SJSA1 (cell line): Measurements from ENCODE around the gene UBXN2A. TPM values are rescaled to one million over a fixed set of nuclear protein-coding genes. Genes with fewer than 3 reads are reported as not detected.

Source experiments
- DNase-seq, 2 experiments: peaks; one replicate each; pipeline ENCODE4 v3.0.0-alpha.2; 2015 to 2020; ENCODE audit warnings: low spot score in 2 of 2, low read depth in 1 of 2
- H3K27ac ChIP-seq: fragments of 250-450 bp; sonication (Bioruptor Pico); 2 replicates; pipeline ENCODE4 v1.5.1; 2020; ENCODE audit warnings: mild to moderate bottlenecking, moderate library complexity
- H3K27me3 ChIP-seq: fragments of 250-450 bp; sonication (Bioruptor Pico); replicated peaks from 2 replicates; pipeline ENCODE4 v1.5.1; 2020; ENCODE audit warnings: mild to moderate bottlenecking, moderate library complexity
- H3K36me3 ChIP-seq: fragments of 250-450 bp; sonication (Bioruptor Pico); 2 replicates; pipeline ENCODE4 v1.5.1; 2020; ENCODE audit warnings: mild to moderate bottlenecking
- H3K4me1 ChIP-seq: fragments of 250-450 bp; sonication (Bioruptor Pico); replicated peaks from 2 replicates; pipeline ENCODE4 v1.6.1; 2021; ENCODE audit warnings: mild to moderate bottlenecking
- H3K4me3 ChIP-seq: fragments of 250-450 bp; sonication (Bioruptor Pico); 2 replicates; pipeline ENCODE4 v1.5.1; 2020; ENCODE audit warnings: mild to moderate bottlenecking
- H3K9me3 ChIP-seq: fragments of 250-450 bp; sonication (Bioruptor Pico); replicated peaks from 2 replicates; pipeline ENCODE4 v1.5.1; 2020; ENCODE audit warnings: mild to moderate bottlenecking
- total RNA-seq: library from RNA; depleted of rRNA; stranded (reverse); fragments of >200 nt; shearing (Covaris generic); gene quantifications from 2 replicates; pipeline ENCODE4 v1.2.3, GENCODE V29; 2014; rRNA removed

Gene UBXN2A, protein sequence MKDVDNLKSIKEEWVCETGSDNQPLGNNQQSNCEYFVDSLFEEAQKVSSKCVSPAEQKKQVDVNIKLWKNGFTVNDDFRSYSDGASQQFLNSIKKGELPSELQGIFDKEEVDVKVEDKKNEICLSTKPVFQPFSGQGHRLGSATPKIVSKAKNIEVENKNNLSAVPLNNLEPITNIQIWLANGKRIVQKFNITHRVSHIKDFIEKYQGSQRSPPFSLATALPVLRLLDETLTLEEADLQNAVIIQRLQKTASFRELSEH
- 21.0 and 34.3 TPM in 2 replicates for total RNA-seq

DNA sequence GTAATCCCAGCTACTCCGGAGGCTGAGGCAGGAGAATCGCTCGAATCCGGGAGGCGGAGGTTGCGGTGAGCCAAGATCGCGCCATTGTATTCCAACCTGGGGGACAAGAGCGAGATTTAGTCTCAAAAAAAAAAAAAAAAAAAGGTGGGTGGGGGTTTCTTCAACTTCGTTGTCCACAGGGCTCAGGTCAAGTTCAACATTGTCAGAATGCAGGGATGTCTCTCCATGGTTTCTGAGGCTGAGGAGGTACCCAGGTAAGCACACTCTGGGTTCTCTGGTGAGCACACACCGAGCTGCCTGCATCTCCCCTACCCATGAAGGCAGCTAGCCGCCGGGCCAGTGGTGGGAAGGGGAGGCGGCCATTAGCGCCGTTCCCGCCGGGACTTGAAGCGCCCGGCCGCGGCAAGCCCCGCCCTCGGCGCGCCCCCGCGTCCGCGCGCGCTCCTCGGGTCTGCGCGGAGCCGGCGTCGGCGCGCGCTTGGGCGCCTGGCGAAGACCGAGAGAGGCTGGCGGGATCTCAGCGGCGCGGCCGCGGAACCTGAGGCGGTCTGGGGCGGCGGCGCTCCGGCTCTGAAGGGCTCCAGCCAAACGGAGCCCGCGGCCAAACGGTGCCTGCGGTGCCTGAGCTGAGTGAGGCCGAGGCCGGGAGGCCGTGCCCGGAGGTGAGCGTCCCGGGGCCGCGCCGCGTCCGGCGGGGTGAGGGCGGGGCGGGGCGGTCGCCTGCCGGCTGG lies at the start of gene UBXN2A:
Gene UBXN2A, plus strand, starts transcription at position 477 of the 731 bp plus-strand sequence. CDS start 17,852 bp downstream, outside the sequence.
- H3K27ac ChIP-seq: peak within 1 kb of the TSS; percentile 91
- peak; percentile 73 to 87 for DNase-seq
- peaks cover 11% of the 10 kb centered on the region for H3K36me3 ChIP-seq
- H3K27me3 ChIP-seq: no peaks in the 10 kb centered on the region
- H3K9me3 ChIP-seq: peaks cover 6% of the 10 kb centered on the region; the same call in 1 of the 2 replicates
- H3K4me3 ChIP-seq: peak within 1 kb of the TSS; percentile 100
- H3K4me1 ChIP-seq: peaks cover 22% of the 10 kb centered on the region

DNA sequence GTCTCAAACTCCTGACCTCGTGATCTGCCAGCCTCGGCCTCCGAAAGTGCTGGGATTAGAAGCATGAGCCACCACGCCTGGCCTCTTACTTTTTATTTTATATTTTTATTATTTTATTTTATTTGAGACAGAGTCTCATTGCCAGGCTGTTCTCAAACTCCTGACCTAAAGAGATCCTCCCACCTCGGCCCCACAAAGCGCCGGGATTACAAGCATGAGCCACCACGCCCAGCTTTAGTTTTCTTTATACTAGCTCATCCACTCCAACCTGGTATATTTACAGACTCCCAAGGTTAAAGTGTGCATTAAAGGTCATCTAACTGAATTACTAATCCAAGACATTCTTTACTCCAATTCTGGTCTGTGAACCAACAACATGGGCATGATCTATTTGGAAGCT lies 40.1 kb upstream of the UBXN2A start:
- no peak for DNase-seq
- H3K36me3 ChIP-seq: no peaks in the 10 kb centered on the region
- H3K4me3 ChIP-seq: no peak overlapping the region
- H3K27ac ChIP-seq: no peak overlapping the region
- H3K27me3 ChIP-seq: no peaks in the 10 kb centered on the region
- H3K9me3 ChIP-seq: no peaks in the 10 kb centered on the region
- H3K4me1 ChIP-seq: peaks cover 19% of the 10 kb centered on the region

DNA sequence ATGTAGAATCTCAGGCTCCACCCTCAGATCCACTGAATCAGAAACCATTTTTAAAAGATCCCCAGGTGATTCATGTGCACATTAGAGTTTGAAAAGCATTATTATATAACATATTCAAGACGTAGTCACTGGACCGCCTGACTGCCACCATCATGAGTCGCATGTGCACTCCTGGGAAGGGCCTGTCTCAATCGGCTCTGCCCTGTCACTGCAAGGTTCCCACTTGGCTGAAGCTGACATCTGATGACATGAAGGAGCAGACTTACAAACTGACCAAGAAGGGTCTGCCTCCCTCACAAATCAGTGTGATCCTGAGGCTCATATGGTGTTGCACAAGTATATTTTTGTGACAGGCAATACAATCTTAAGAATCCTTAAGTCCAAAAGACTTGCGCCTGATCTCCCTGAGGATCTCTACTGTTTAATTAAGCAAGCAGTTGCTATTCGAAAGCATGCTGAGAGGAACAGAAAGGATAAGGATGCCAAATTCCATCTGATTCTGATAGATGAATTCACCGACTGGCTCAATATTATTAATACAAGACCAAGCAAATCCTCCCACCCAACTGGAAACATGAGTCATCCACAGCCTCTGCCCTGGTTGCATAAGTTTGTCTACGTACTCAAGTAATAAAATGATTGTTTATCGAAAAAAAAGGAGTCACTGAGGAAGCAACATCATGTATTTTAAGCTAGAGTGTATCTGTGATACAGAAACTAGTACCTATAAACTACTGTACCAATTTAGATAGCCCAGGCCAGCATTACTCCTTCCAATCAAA lies 39.5 kb upstream of the UBXN2A start:
- no peak overlapping the region for H3K4me3 ChIP-seq
- no peak overlapping the region for H3K27ac ChIP-seq
- peak in 1 of 2 experiments; percentile 30 for DNase-seq
- H3K36me3 ChIP-seq: no peaks in the 10 kb centered on the region
- H3K27me3 ChIP-seq: no peaks in the 10 kb centered on the region
- no peaks in the 10 kb centered on the region for H3K9me3 ChIP-seq
- peaks cover 25% of the 10 kb centered on the region for H3K4me1 ChIP-seq

DNA sequence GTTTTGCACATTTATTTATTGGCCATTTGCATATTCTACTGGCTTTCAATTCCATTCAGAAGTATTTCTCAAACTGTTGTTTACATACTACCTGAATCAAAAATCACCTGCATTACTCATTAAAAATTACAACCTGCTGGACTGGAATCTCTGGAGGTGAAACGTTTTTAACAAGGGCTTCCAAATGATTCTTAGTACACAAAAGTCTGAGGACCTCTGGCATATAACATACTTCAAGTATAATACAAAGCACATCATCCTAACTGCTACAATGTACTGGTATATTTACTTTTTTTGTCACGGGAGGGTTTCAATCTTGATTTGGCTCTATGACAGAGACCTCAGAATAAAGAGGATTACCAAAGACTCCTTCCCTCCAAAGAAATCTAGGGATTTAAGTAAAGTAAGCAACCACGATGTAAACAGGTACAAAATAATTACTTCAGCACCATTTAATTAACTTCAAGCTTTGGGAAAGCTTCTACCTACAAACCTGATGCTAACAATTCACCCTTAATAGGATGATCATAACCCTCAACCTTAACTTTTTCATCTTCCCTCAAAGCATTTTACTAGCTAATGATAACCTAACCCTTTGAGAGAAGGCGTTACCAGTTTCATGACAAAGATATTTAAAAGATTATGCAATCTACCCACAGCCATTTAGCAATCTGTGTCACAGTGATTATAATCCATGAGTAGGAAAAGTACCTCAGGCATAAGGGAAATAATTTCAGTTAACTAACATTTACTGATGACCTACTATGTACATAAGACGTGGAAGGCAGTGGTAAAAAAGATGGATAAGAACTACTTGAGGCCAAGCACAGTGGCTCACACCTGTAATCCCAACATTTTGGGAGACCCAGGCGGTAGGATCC lies 38.1 kb upstream of the UBXN2A start:
- Histone ChIP-seq H3K27me3 (no peaks in the 10 kb centered on the region), H3K27ac (no peak overlapping the region), H3K4me3 (no peak overlapping the region), H3K36me3 (no peaks in the 10 kb centered on the region), H3K9me3 (no peaks in the 10 kb centered on the region), H3K4me1 (peaks cover 25% of the 10 kb centered on the region)
- no peak for DNase-seq

DNA sequence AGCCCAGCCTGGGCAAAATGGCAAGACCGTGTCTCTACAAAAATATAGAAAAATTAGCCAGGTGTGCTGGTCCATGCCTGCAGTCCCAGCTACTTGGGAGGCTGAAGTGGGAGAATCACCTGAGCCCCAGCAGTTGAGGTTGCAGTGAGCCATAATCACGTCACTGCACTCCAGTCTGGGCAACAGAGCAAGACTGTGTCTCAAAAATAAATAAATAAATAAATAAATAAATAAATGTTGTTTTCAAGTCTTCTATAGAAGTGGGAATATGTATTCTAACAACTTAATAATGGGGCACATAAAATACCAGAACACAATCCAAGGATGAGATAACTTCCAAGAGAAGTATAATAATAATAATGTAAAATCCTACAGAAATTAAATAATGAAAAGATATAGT lies 37.2 kb upstream of the UBXN2A start:
- no peaks in the 10 kb centered on the region for H3K36me3 ChIP-seq
- peaks cover 25% of the 10 kb centered on the region for H3K4me1 ChIP-seq
- no peaks in the 10 kb centered on the region for H3K27me3 ChIP-seq
- no peak overlapping the region for H3K4me3 ChIP-seq
- no peak for DNase-seq
- H3K9me3 ChIP-seq: no peaks in the 10 kb centered on the region
- no peak overlapping the region for H3K27ac ChIP-seq

DNA sequence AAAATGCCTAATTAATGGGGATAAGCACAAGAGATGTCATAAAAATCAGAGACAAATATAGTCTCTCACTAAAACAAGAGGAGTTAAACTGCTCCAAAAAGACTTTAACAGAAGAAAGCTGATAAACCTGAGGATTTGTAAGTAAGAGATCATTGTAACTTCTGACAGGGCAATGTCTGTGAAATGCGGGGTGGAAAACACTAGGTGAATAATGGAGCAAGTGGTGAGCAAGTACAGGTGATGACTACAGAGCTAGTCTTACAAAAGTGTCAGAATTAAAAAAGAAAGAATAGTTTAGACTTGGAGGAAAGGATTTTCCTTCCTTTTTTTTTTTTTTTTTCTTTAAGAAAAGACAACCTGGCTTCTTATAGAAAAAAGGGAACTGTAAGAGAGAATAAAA lies 36.0 kb upstream of the UBXN2A start:
- H3K27me3 ChIP-seq: no peaks in the 10 kb centered on the region
- peak overlapping the region; percentile 69 for H3K27ac ChIP-seq
- H3K4me1 ChIP-seq: peaks cover 25% of the 10 kb centered on the region
- H3K4me3 ChIP-seq: no peak overlapping the region
- no peaks in the 10 kb centered on the region for H3K9me3 ChIP-seq
- no peaks in the 10 kb centered on the region for H3K36me3 ChIP-seq
- DNase-seq: no peak

DNA sequence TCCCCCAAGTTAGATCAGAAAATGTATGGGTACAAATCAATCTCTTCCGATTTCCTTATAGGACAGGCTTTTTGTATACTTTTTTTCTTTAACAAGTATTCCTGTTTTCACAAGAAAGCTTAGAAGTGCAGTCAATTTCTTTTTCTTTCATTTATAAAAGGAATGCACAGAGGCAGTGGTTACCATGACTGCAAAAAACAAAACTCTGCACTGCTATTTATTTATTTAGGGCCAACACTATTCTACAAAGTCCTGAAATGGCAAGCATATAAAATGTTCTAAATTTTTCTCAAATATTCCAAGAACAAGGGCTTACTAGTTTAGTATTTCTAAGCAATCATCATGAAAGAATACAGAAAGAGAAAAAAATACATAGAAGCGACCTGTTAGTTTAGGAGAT lies 35.6 kb upstream of the UBXN2A start:
- Histone ChIP-seq H3K9me3 (no peaks in the 10 kb centered on the region), H3K36me3 (no peaks in the 10 kb centered on the region), H3K4me3 (no peak overlapping the region), H3K27me3 (no peaks in the 10 kb centered on the region), H3K4me1 (peaks cover 25% of the 10 kb centered on the region), H3K27ac (peak overlapping the region; percentile 69)
- peak in 1 of 2 experiments; percentile 68 for DNase-seq

DNA sequence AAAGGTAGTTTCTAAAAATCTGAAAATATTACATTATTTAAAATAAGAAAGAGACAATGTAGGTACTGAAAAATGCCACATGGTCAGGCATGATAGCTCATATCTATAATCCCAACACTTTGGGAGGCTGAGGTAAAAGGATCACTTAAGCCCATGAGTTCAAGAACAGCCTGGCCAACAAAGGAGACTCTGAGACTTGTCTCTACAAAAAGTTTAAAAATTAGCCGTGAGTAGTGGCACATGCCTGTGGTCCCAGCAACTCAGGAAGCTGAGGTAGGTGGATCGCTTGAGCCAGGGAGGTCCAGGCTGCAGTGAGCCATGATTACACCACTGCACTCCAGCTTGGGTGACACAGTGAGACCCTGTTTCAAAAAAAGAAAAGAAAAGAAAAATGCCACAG lies 35.1 kb upstream of the UBXN2A start:
- H3K4me1 ChIP-seq: peaks cover 25% of the 10 kb centered on the region
- DNase-seq: peak; percentile 53 to 63
- H3K27ac ChIP-seq: peak overlapping the region; percentile 69
- no peaks in the 10 kb centered on the region for H3K9me3 ChIP-seq
- H3K36me3 ChIP-seq: no peaks in the 10 kb centered on the region
- no peaks in the 10 kb centered on the region for H3K27me3 ChIP-seq
- no peak overlapping the region for H3K4me3 ChIP-seq

DNA sequence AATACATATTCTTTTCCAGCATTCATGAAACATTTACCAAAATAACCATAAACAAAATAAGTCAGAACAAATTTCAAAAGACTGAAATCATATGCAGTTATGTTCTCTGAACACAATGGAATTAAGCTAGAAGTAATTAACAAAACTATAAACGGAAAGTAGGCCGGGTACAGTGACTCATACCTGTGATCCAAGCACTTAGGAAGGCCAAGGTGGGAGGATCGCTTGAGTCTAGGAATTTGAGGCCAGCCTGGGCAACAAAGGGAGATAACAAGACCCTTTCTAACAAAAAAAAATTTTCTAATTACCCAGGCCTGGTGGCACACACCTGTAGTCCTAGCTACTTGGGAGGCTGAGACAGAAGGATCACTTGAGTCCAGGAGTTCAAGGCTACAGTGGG lies 28.2 kb upstream of the UBXN2A start:
- no peak for DNase-seq
- Histone ChIP-seq H3K4me3 (no peak overlapping the region), H3K9me3 (no peaks in the 10 kb centered on the region), H3K27ac (no peak overlapping the region), H3K4me1 (no peaks in the 10 kb centered on the region), H3K27me3 (no peaks in the 10 kb centered on the region), H3K36me3 (no peaks in the 10 kb centered on the region)

DNA sequence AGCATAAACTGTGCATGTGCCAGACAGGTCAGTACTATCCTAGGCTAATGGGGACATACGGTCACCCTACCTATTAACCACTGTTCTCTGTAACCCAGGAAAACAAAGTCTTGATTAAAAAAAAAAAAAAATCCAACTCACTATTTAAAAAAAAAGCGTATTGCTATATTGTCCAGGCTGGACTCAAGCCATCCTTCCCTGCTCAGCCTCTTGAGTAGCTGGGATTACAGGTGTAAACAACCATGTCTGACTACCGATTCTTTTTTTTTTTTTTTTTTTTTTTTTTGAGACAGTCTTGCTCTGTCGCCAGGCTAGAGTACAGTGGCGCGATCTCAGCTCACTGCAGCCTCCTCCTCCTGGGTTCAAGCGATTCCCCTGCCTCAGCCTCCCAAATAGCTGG lies 24.9 kb upstream of the UBXN2A start:
- no peaks in the 10 kb centered on the region for H3K27me3 ChIP-seq
- no peak for DNase-seq
- no peaks in the 10 kb centered on the region for H3K4me1 ChIP-seq
- no peaks in the 10 kb centered on the region for H3K9me3 ChIP-seq
- H3K36me3 ChIP-seq: no peaks in the 10 kb centered on the region
- no peak overlapping the region for H3K27ac ChIP-seq
- no peak overlapping the region for H3K4me3 ChIP-seq

DNA sequence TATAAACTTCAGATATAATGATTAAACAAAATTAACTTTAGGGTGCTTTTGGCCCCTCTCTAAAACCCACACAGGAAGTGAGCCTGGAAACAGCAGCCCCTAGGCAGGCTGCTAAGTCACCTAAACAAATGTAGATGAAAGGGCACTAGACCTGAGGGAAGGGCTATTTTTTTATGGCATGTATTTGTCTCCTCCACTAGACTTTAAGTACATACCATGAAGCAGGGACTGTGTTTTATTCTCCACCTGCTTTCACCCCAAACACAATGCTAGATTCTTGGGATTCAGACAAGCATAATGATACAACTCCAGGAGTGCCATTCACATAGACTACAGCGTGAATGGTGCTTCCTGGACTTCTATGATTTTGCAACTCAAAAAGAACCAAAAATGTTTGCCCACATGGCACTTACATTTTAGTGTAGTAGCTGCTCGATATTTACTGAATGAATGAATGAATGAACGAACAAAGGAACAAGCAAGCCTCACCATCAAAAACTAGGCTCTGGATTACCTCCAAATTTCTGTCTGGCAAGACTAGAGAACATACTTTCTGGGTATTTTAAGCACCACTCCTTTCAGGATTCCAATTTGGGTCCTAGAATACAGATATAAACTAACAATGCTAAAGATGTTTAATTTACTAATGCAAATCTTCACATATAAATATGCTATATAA lies 23.4 kb upstream of the UBXN2A start:
- H3K27ac ChIP-seq: no peak overlapping the region
- no peak overlapping the region for H3K4me3 ChIP-seq
- no peaks in the 10 kb centered on the region for H3K9me3 ChIP-seq
- DNase-seq: no peak
- H3K36me3 ChIP-seq: no peaks in the 10 kb centered on the region
- H3K27me3 ChIP-seq: no peaks in the 10 kb centered on the region
- H3K4me1 ChIP-seq: no peaks in the 10 kb centered on the region

DNA sequence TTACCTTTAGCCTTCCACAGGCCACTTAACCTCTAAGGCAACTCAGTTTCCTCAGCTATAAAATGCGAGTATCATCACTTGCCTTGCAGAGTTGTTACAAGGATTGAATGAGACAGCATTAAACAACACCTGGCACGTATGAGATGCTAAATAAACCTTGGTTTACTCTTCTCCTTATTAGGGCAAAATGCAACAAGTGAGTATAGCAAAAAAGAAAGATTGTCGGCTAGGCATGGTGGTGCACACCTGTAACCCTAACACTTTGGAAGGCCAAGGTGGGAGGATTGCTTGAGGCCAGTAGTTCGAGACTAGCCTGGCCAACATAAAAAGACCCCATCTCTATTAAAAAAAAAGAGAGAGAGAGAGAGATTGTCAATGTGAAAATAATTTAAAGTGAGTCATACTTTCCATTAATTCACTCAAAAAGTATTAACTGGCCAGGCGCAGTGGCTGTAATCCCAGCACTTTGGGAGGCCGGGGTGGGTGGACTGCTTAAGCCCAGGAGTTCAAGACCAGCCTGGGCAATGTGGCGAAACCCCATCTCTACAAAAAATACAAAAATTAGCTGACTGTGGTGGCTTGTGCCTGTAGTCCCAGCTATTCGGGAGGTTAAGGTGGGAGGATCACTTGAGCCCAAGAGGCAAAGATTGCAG lies 21.3 kb upstream of the UBXN2A start:
- Histone ChIP-seq H3K9me3 (no peaks in the 10 kb centered on the region), H3K27ac (no peak overlapping the region), H3K27me3 (no peaks in the 10 kb centered on the region), H3K36me3 (no peaks in the 10 kb centered on the region), H3K4me3 (no peak overlapping the region), H3K4me1 (no peaks in the 10 kb centered on the region)
- DNase-seq: no peak
